Neural cell (in vitro differentiated cells): ENCODE measurements around the gene ACE.

Experiments used
- EP300 ChIP-seq: fragments of 450-650 bp; conservative IDR thresholded peaks from 2 replicates; pipeline ENCODE4 v1.6.1; 2014; ENCODE audit warnings: antibody characterized with exemption, mild to moderate bottlenecking, moderate library complexity; ENCODE audit not compliant: poor library complexity, severe bottlenecking
- EZH2 ChIP-seq: fragments of 200-600, 300-800 bp; shearing (Covaris generic), sonication (generic); IDR thresholded peaks from 2 replicates; pipeline ENCODE4 v1.6.1; 2014; ENCODE audit warnings: antibody characterized with exemption, low read length, borderline replicate concordance, mild to moderate bottlenecking; ENCODE audit not compliant: insufficient read depth, poor library complexity, severe bottlenecking
- MXI1 ChIP-seq: fragments of 450-650 bp; conservative IDR thresholded peaks from 2 replicates; pipeline ENCODE4 v1.6.1; 2014; ENCODE audit warnings: antibody characterized with exemption, mild to moderate bottlenecking; ENCODE audit not compliant: poor library complexity, severe bottlenecking
- POLR2AphosphoS5 ChIP-seq: IDR thresholded peaks from 2 replicates; pipeline ENCODE4 v1.6.1; 2012
- RAD21 ChIP-seq: fragments of 450-650 bp; conservative IDR thresholded peaks from 2 replicates; pipeline ENCODE4 v1.6.1; 2014; ENCODE audit warnings: antibody characterized with exemption, mild to moderate bottlenecking, moderate library complexity
- TAF1 ChIP-seq: IDR thresholded peaks from 2 replicates; pipeline ENCODE4 v1.6.1; 2012; ENCODE audit warnings: low read depth
- TF ChIP-seq, protein P1 (sequence below): fragments of 450-650 bp; IDR thresholded peaks from 2 replicates; pipeline ENCODE4 v1.5.1; 2014; ENCODE audit warnings: antibody characterized with exemption, mild to moderate bottlenecking, moderate library complexity; ENCODE audit not compliant: poor library complexity, severe bottlenecking
- TF ChIP-seq, protein P2 (sequence below): IDR thresholded peaks from 2 replicates; pipeline ENCODE4 v1.6.1; 2012; ENCODE audit warnings: borderline replicate concordance

DNA sequence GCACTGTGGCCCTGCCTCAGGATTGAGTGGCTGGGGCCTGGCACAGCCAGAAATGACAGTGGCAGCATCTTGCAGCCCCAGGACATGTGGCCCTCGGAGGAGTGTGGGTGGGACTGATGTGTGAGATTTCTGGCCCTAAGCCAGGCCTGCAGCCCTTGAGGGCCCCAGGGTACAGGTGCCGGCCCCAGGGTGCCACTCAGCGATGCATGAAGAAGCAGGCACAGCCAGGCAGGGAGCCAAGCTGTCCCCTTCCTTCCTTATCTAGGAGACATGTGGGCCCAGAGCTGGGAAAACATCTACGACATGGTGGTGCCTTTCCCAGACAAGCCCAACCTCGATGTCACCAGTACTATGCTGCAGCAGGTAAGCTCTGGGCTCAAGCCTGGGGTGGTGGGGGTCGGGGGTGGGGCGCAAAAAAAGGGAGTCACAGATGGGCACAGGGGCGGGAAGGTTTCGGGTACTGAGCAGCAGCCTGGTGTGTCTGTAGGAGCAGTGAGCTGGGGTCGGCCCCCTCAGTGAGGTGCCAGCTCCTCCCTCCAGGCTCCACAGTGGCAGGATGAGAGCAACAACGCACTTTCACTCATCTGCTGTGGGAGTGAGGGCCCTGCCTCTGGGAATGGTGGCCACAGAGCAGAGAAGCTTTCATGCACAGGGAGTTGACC lies 4.1 kb downstream of the ACE start:
- TF ChIP-seq, protein P1, sequence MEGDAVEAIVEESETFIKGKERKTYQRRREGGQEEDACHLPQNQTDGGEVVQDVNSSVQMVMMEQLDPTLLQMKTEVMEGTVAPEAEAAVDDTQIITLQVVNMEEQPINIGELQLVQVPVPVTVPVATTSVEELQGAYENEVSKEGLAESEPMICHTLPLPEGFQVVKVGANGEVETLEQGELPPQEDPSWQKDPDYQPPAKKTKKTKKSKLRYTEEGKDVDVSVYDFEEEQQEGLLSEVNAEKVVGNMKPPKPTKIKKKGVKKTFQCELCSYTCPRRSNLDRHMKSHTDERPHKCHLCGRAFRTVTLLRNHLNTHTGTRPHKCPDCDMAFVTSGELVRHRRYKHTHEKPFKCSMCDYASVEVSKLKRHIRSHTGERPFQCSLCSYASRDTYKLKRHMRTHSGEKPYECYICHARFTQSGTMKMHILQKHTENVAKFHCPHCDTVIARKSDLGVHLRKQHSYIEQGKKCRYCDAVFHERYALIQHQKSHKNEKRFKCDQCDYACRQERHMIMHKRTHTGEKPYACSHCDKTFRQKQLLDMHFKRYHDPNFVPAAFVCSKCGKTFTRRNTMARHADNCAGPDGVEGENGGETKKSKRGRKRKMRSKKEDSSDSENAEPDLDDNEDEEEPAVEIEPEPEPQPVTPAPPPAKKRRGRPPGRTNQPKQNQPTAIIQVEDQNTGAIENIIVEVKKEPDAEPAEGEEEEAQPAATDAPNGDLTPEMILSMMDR: no peak
- TF ChIP-seq, protein P2, sequence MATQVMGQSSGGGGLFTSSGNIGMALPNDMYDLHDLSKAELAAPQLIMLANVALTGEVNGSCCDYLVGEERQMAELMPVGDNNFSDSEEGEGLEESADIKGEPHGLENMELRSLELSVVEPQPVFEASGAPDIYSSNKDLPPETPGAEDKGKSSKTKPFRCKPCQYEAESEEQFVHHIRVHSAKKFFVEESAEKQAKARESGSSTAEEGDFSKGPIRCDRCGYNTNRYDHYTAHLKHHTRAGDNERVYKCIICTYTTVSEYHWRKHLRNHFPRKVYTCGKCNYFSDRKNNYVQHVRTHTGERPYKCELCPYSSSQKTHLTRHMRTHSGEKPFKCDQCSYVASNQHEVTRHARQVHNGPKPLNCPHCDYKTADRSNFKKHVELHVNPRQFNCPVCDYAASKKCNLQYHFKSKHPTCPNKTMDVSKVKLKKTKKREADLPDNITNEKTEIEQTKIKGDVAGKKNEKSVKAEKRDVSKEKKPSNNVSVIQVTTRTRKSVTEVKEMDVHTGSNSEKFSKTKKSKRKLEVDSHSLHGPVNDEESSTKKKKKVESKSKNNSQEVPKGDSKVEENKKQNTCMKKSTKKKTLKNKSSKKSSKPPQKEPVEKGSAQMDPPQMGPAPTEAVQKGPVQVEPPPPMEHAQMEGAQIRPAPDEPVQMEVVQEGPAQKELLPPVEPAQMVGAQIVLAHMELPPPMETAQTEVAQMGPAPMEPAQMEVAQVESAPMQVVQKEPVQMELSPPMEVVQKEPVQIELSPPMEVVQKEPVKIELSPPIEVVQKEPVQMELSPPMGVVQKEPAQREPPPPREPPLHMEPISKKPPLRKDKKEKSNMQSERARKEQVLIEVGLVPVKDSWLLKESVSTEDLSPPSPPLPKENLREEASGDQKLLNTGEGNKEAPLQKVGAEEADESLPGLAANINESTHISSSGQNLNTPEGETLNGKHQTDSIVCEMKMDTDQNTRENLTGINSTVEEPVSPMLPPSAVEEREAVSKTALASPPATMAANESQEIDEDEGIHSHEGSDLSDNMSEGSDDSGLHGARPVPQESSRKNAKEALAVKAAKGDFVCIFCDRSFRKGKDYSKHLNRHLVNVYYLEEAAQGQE: no peak
- no peak for TF ChIP-seq EP300
- TF ChIP-seq POLR2AphosphoS5: no peak
- no peak for TF ChIP-seq RAD21
- no peak for TF ChIP-seq EZH2
- TF ChIP-seq MXI1: no peak
- TF ChIP-seq TAF1: no peak
